Keratinocyte (primary cell): ENCODE measurements around the gene PHLDB3. TPM values are rescaled to one million over a fixed set of nuclear protein-coding genes. Genes with fewer than 3 reads are reported as not detected.

Source experiments
- DNase-seq: peaks from one replicate; pipeline ENCODE4 v3.0.0-alpha.2; 2011; ENCODE audit warnings: low read depth, missing footprints, low spot score
- FAIRE-seq: peaks from 2 replicates; lab custom pipeline; 2011; peaks lifted over from hg19 to GRCh38; lab: Jason Lieb, UNC
- H2AFZ ChIP-seq: 2 replicates; pipeline ENCODE4 v1.6.0; 2012; ENCODE audit warnings: low read length, control low read depth, inconsistent platforms; ENCODE audit not compliant: control insufficient read depth
- H3K27ac ChIP-seq: 2 replicates; pipeline ENCODE4 v1.5.1; 2011; ENCODE audit warnings: low read length; ENCODE audit not compliant: control insufficient read depth, insufficient read depth
- H3K27me3 ChIP-seq: 3 replicates; pipeline ENCODE4 v1.6.0; 2011; ENCODE audit warnings: low read length; ENCODE audit not compliant: control insufficient read depth, insufficient read depth; ENCODE audit errors: extremely low read depth
- H3K36me3 ChIP-seq, 2 experiments: 2 replicates in 1 of 2; 3 replicates in 1 of 2; pipeline ENCODE4 v1.5.1; 2011; ENCODE audit warnings: low read length in 2 of 2, mild to moderate bottlenecking in 1 of 2; ENCODE audit not compliant: control insufficient read depth in 2 of 2, insufficient read depth in 2 of 2; ENCODE audit errors: extremely low read depth in 1 of 2
- H3K4me1 ChIP-seq: 3 replicates; pipeline ENCODE4 v1.5.1; 2011; ENCODE audit warnings: low read length; ENCODE audit not compliant: control insufficient read depth, insufficient read depth; ENCODE audit errors: extremely low read depth
- H3K4me2 ChIP-seq: 3 replicates; pipeline ENCODE4 v1.6.0; 2011; ENCODE audit warnings: low read depth, low read length; ENCODE audit not compliant: control insufficient read depth, insufficient read depth; ENCODE audit errors: extremely low read depth
- H3K4me3 ChIP-seq, 3 experiments: fragments of 200-600 bp in 1 of 3; sonication (generic) in 1 of 3; 2 replicates in 2 of 3; 3 replicates in 1 of 3; pipeline ENCODE4 v1.5.1; 2011 to 2016; ENCODE audit warnings: low read length in 3 of 3, mild to moderate bottlenecking in 3 of 3, control low read depth in 2 of 3, inconsistent platforms in 1 of 3, low read depth in 1 of 3, mixed read lengths in 1 of 3, mixed run types in 1 of 3, moderate library complexity in 1 of 3; ENCODE audit not compliant: control insufficient read depth in 2 of 3, insufficient read depth in 2 of 3; ENCODE audit errors: extremely low read depth in 1 of 3
- H3K79me2 ChIP-seq: 2 replicates; pipeline ENCODE4 v1.6.0; 2012; ENCODE audit warnings: low read length; ENCODE audit not compliant: control insufficient read depth, insufficient read depth
- H3K9ac ChIP-seq: 3 replicates; pipeline ENCODE4 v1.6.0; 2011; ENCODE audit warnings: low read length; ENCODE audit not compliant: control insufficient read depth, insufficient read depth; ENCODE audit errors: extremely low read depth
- H3K9me1 ChIP-seq: 3 replicates; pipeline ENCODE4 v1.6.0; 2011; ENCODE audit warnings: low read length; ENCODE audit not compliant: control insufficient read depth, insufficient read depth; ENCODE audit errors: extremely low read depth
- H3K9me3 ChIP-seq: 2 replicates; pipeline ENCODE4 v1.5.1; 2012; ENCODE audit warnings: low read depth, low read length; ENCODE audit not compliant: control insufficient read depth
- H4K20me1 ChIP-seq: 3 replicates; pipeline ENCODE4 v1.6.0; 2011; ENCODE audit warnings: low read length; ENCODE audit not compliant: control insufficient read depth, insufficient read depth; ENCODE audit errors: extremely low read depth
- CTCF ChIP-seq, 3 experiments: IDR thresholded peaks in 1 of 3; conservative IDR thresholded peaks in 1 of 3; optimal IDR thresholded peaks in 1 of 3; 2 replicates in 2 of 3; 3 replicates in 1 of 3; pipeline versions ENCODE3 to v1.5.1; 2011; ENCODE audit warnings: low read length in 3 of 3, mild to moderate bottlenecking in 3 of 3, moderate library complexity in 2 of 3, control low read depth in 1 of 3, inconsistent platforms in 1 of 3; ENCODE audit not compliant: insufficient read depth in 2 of 3; ENCODE audit errors: extremely low read depth in 1 of 3
- EZH2 ChIP-seq: IDR thresholded peaks from one replicate; pipeline ENCODE4 v1.6.1; 2012; ENCODE audit warnings: inconsistent platforms, mild to moderate bottlenecking, low read length, moderate library complexity
- dilution Hi-C: fragments of 300-500 bp; cut with MboI; formaldehyde crosslinking; loops from one replicate; pipeline ENCODE4 v1.7.0; 2020; ENCODE audit warnings: low sequenced_read_pairs; ENCODE audit not compliant: extremely low pct_ligation_motif_present
- polyA plus RNA-seq, 5 experiments: library from polyadenylated mRNA; depleted of rRNA in 3 of 5; stranded (reverse) in 3 of 5; stranded (forward) in 1 of 5; unstranded in 1 of 5; fragments of >200 nt; gene quantifications; 1 replicate in 1 of 5; 2 replicates in 3 of 5; 3 replicates in 1 of 5; pipeline versions ENCODE4 v1.2.1 to v1.2.3, GENCODE V29; 2011 to 2012; ENCODE audit warnings: missing spikeins in 2 of 5, low read depth in 1 of 5, low replicate concordance in 1 of 5

The PHLDB3 gene
- polyA plus RNA-seq, 1 donor (not counting 4 experiments of a cell fraction or from before 2014, with no cell fraction given): 6.7 TPM

- peaks cover 8% of the 10 kb centered on the region for H3K4me1 ChIP-seq
- no peak overlapping the region for H3K27ac ChIP-seq
- no peaks in the 10 kb centered on the region for H3K27me3 ChIP-seq
- peak overlapping the region; percentile 91 for H3K9ac ChIP-seq
- no peak overlapping the region for H2AFZ ChIP-seq
- no peak for TF ChIP-seq CTCF (optimal IDR thresholded peaks at IDR 0.05 in 1 of 3, IDR thresholded peaks at IDR 0.05 in 1 of 3, conservative IDR thresholded peaks at IDR 0.05 in 1 of 3; ENCODE audit: extremely low read depth in 1 of 3, insufficient read depth in 2 of 3, low read length in 3 of 3)
- TF ChIP-seq EZH2: no peak
- DNase-seq (no peak), FAIRE-seq (peak; percentile 17)
- peaks cover 3 to 18% of the 10 kb centered on the region in 2 experiments for H3K36me3 ChIP-seq
- no peaks in the 10 kb centered on the region for H3K9me3 ChIP-seq
- H3K9me1 ChIP-seq: no peaks in the 10 kb centered on the region
- peak overlapping the region; percentile 62 to 96 (median 95) for H3K4me3 ChIP-seq
- peak overlapping the region; percentile 97 for H3K4me2 ChIP-seq
- H3K79me2 ChIP-seq: peaks cover 13% of the 10 kb centered on the region
- H4K20me1 ChIP-seq: no peaks in the 10 kb centered on the region
- dilution Hi-C loops: no loop called here
These were observed 2.0 kb downstream of the PHLDB3 start for GRCh38 chr19:43502419-43502976.

GRCh38 chr19:43501661-43502418 is 2.7 kb downstream of the PHLDB3 start:
- no peak overlapping the region for H3K4me2 ChIP-seq
- no peak overlapping the region for H3K4me3 ChIP-seq

More at GRCh38 chr19:43501661-43502418, 2.7 kb downstream of the PHLDB3 start:
- dilution Hi-C loops: no loop called here
- H3K9me1 ChIP-seq: no peaks in the 10 kb centered on the region
- DNase-seq (no peak), FAIRE-seq (no peak)
- H3K4me1 ChIP-seq: peaks cover 8% of the 10 kb centered on the region
- no peak overlapping the region for H2AFZ ChIP-seq
- peaks cover 7 to 20% of the 10 kb centered on the region in 2 experiments for H3K36me3 ChIP-seq
- no peak overlapping the region for H3K27ac ChIP-seq
- H3K9ac ChIP-seq: no peak overlapping the region
- peaks cover 13% of the 10 kb centered on the region for H3K79me2 ChIP-seq
- H3K27me3 ChIP-seq: no peaks in the 10 kb centered on the region
- TF ChIP-seq CTCF (optimal IDR thresholded peaks at IDR 0.05 in 1 of 3, IDR thresholded peaks at IDR 0.05 in 1 of 3, conservative IDR thresholded peaks at IDR 0.05 in 1 of 3; ENCODE audit: extremely low read depth in 1 of 3, insufficient read depth in 2 of 3, low read length in 3 of 3): no peak
- no peak for TF ChIP-seq EZH2
- H3K9me3 ChIP-seq: no peaks in the 10 kb centered on the region
- H4K20me1 ChIP-seq: no peaks in the 10 kb centered on the region
